Mesenchymal stem cell (in vitro differentiated cells and primary cell): Measurements from ENCODE around the gene NCOA6.

ENCODE experiments used
- DNase-seq: peaks from one replicate; pipeline ENCODE4 v3.0.0-alpha.2; 2013
- H2AFZ ChIP-seq: one replicate; pipeline ENCODE4 v1.6.1; 2013; ENCODE audit warnings: low read depth, mild to moderate bottlenecking, control low read depth, inconsistent platforms, low read length, moderate library complexity
- H2AK5ac ChIP-seq: 2 replicates; pipeline ENCODE4 v1.6.1; 2013; ENCODE audit warnings: low read length, moderate library complexity, mild to moderate bottlenecking, inconsistent platforms; ENCODE audit not compliant: severe bottlenecking
- H2BK120ac ChIP-seq: one replicate; pipeline ENCODE4 v1.6.1; 2013; ENCODE audit warnings: low read depth, mild to moderate bottlenecking, inconsistent platforms, low read length, moderate library complexity
- H2BK12ac ChIP-seq, 2 experiments: one replicate each; pipeline ENCODE4 v1.6.1; 2013; ENCODE audit warnings: inconsistent platforms in 2 of 2, low read length in 2 of 2, mild to moderate bottlenecking in 2 of 2, moderate library complexity in 2 of 2, control low read depth in 1 of 2
- H2BK15ac ChIP-seq: one replicate; pipeline ENCODE4 v1.6.1; 2013; ENCODE audit warnings: mild to moderate bottlenecking, low read depth, inconsistent platforms; ENCODE audit not compliant: poor library complexity, severe bottlenecking
- H2BK5ac ChIP-seq: 2 replicates; pipeline ENCODE4 v1.6.1; 2013; ENCODE audit warnings: low read depth, mild to moderate bottlenecking, low read length, control low read depth, inconsistent platforms; ENCODE audit not compliant: poor library complexity, severe bottlenecking
- H3K14ac ChIP-seq, 2 experiments: one replicate each; pipeline ENCODE4 v1.6.1; 2013; ENCODE audit warnings: inconsistent platforms in 2 of 2, low read length in 2 of 2, control low read depth in 1 of 2, mild to moderate bottlenecking in 1 of 2, moderate library complexity in 1 of 2
- H3K18ac ChIP-seq, 2 experiments: one replicate each; pipeline ENCODE4 v1.6.1; 2013; ENCODE audit warnings: inconsistent platforms in 2 of 2, low read length in 2 of 2, control low read depth in 1 of 2, low read depth in 1 of 2, mild to moderate bottlenecking in 1 of 2
- H3K23ac ChIP-seq, 2 experiments: one replicate each; pipeline ENCODE4 v1.6.1; 2013; ENCODE audit warnings: inconsistent platforms in 2 of 2, low read length in 2 of 2, mild to moderate bottlenecking in 2 of 2, moderate library complexity in 2 of 2, control low read depth in 1 of 2
- H3K27ac ChIP-seq: 2 replicates; pipeline ENCODE4 v1.5.1; 2013; ENCODE audit warnings: mild to moderate bottlenecking, moderate library complexity, low read length, control low read depth, inconsistent platforms; ENCODE audit not compliant: poor library complexity, severe bottlenecking
- H3K27me3 ChIP-seq, 2 experiments: 2 replicates each; pipeline versions ENCODE4 v1.6.1 to v1.7.0; 2013; ENCODE audit warnings: low read length in 2 of 2, mild to moderate bottlenecking in 2 of 2, moderate library complexity in 2 of 2, control low read depth in 1 of 2, inconsistent platforms in 1 of 2; ENCODE audit not compliant: control insufficient read depth in 1 of 2, insufficient read depth in 1 of 2
- H3K36me3 ChIP-seq, 2 experiments: 2 replicates each; pipeline versions ENCODE4 v1.6.1 to v1.7.0; 2013; ENCODE audit warnings: low read length in 2 of 2, control low read depth in 1 of 2, inconsistent platforms in 1 of 2, low read depth in 1 of 2, mild to moderate bottlenecking in 1 of 2; ENCODE audit not compliant: insufficient read depth in 2 of 2, control insufficient read depth in 1 of 2
- H3K4ac ChIP-seq, 2 experiments: one replicate each; pipeline ENCODE4 v1.6.1; 2013; ENCODE audit warnings: inconsistent platforms in 2 of 2, low read length in 2 of 2, mild to moderate bottlenecking in 2 of 2, moderate library complexity in 2 of 2, control low read depth in 1 of 2, low read depth in 1 of 2
- H3K4me1 ChIP-seq: 2 replicates; pipeline ENCODE4 v1.6.1; 2013; ENCODE audit warnings: low read depth, low read length, control low read depth; ENCODE audit not compliant: control insufficient read depth, insufficient read depth
- H3K4me2 ChIP-seq: 2 replicates; pipeline ENCODE4 v1.6.1; 2013; ENCODE audit warnings: low read length, mild to moderate bottlenecking, inconsistent platforms; ENCODE audit not compliant: poor library complexity, severe bottlenecking
- H3K4me3 ChIP-seq, 2 experiments: 2 replicates each; pipeline versions ENCODE4 v1.5.1 to v1.7.0; 2013; ENCODE audit warnings: low read length in 2 of 2, mild to moderate bottlenecking in 2 of 2, control low read depth in 1 of 2, low read depth in 1 of 2; ENCODE audit not compliant: insufficient read depth in 1 of 2
- H3K79me1 ChIP-seq: replicated peaks from 2 replicates; pipeline ENCODE4 v1.6.1; 2013; ENCODE audit warnings: mild to moderate bottlenecking, control low read depth, low read length, inconsistent platforms; ENCODE audit not compliant: poor library complexity, severe bottlenecking
- H3K9ac ChIP-seq: 2 replicates; pipeline ENCODE4 v1.7.0; 2013; ENCODE audit warnings: mild to moderate bottlenecking, low read length, moderate library complexity
- H3K9me3 ChIP-seq: 2 replicates; pipeline ENCODE4 v1.7.0; 2013; ENCODE audit warnings: mild to moderate bottlenecking, low read length; ENCODE audit not compliant: control insufficient read depth
- H4K8ac ChIP-seq: one replicate; pipeline ENCODE4 v1.6.1; 2013; ENCODE audit warnings: inconsistent platforms, mild to moderate bottlenecking, low read length, moderate library complexity
- H4K91ac ChIP-seq: one replicate; pipeline ENCODE4 v1.6.1; 2013; ENCODE audit warnings: mild to moderate bottlenecking, low read length, inconsistent platforms
- WGBS: methylation state at CpG from one replicate; pipeline ENCODE4 v1.1.7; 2013; ENCODE audit warnings: mixed read lengths; 5-methylcytosine and 5-hydroxymethylcytosine counted together

NCOA6 gene

DNA sequence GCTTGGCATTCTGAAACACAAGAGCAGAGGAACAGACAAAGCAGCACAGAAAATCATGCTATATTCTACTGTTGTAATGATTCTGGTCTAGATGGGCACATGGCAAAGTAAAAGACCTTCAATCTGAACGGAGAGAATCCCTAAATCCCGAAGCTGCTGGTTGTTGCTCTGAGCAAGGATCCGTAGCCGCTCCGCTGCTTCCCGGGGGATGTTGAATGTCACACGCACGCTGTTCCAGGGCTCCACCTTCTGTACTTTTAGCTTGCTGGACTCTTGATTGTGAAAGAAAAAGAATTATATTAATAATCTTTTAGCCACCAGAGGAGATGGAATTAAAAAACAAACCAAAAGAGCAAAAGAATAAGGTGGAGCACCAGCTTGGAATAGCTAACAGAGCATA, 49.3 kb downstream of the NCOA6 start:
- H3K27me3 ChIP-seq: no peaks in the 10 kb centered on the region
- H3K4me1 ChIP-seq: peaks cover 7% of the 10 kb centered on the region
- peaks cover 23% of the 10 kb centered on the region for H3K79me1 ChIP-seq
- no peak overlapping the region for H3K4me2 ChIP-seq
- H3K36me3 ChIP-seq: peaks cover 18 to 59% of the 10 kb centered on the region in 2 experiments
- no peak overlapping the region for H3K18ac ChIP-seq
- no peak overlapping the region for H3K23ac ChIP-seq
- no peak overlapping the region for H2BK5ac ChIP-seq
- H2AK5ac ChIP-seq: no peak overlapping the region
- H4K91ac ChIP-seq: no peak overlapping the region
- no peak overlapping the region for H3K4me3 ChIP-seq
- no peak overlapping the region for H2BK12ac ChIP-seq
- H2BK120ac ChIP-seq: no peak overlapping the region
- H2AFZ ChIP-seq: no peak overlapping the region
- no peak overlapping the region for H2BK15ac ChIP-seq
- 96% methylated on average over 6 of the region's 8 CpGs for WGBS
- H3K9ac ChIP-seq: no peak overlapping the region
- DNase-seq: no peak
- H3K27ac ChIP-seq: no peak overlapping the region
- no peak overlapping the region for H3K14ac ChIP-seq
- H4K8ac ChIP-seq: no peak overlapping the region
- H3K4ac ChIP-seq: no peak overlapping the region
- no peaks in the 10 kb centered on the region for H3K9me3 ChIP-seq

DNA sequence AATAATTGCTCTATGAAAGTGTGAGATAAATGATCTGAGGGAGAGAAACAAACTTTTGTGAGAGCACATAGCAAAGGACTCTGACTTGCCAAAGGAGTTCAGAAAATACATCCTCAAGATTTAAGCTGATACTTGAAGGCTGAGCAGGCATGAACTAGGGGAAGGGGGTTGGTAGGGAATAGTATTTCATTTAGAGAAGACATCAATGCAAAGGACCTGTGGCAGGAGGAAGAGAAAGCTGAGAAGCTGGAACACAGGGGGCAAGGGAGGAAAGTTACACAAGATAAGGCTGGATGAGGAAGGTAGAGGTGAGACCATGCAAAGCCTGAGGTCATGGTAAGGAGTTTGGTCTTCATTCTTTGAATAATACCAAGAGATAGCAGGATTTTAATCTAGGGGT, 50.6 kb downstream of the NCOA6 start:
- H2BK12ac ChIP-seq: no peak overlapping the region
- H3K4me1 ChIP-seq: peaks cover 12% of the 10 kb centered on the region
- no peak for DNase-seq
- H3K79me1 ChIP-seq: peaks cover 24% of the 10 kb centered on the region
- H3K27me3 ChIP-seq: no peaks in the 10 kb centered on the region
- H3K18ac ChIP-seq: no peak overlapping the region
- no peak overlapping the region for H2BK15ac ChIP-seq
- H2BK5ac ChIP-seq: no peak overlapping the region
- H4K8ac ChIP-seq: no peak overlapping the region
- H4K91ac ChIP-seq: no peak overlapping the region
- H2BK120ac ChIP-seq: no peak overlapping the region
- no peak overlapping the region for H3K9ac ChIP-seq
- H3K4ac ChIP-seq: no peak overlapping the region
- no peak overlapping the region for H2AK5ac ChIP-seq
- no peak overlapping the region for H3K23ac ChIP-seq
- H3K4me2 ChIP-seq: no peak overlapping the region
- H3K9me3 ChIP-seq: no peaks in the 10 kb centered on the region
- no peak overlapping the region for H3K27ac ChIP-seq
- peaks cover 21 to 51% of the 10 kb centered on the region in 2 experiments for H3K36me3 ChIP-seq
- H3K14ac ChIP-seq: no peak overlapping the region
- no peak overlapping the region for H2AFZ ChIP-seq
- no peak overlapping the region for H3K4me3 ChIP-seq

DNA sequence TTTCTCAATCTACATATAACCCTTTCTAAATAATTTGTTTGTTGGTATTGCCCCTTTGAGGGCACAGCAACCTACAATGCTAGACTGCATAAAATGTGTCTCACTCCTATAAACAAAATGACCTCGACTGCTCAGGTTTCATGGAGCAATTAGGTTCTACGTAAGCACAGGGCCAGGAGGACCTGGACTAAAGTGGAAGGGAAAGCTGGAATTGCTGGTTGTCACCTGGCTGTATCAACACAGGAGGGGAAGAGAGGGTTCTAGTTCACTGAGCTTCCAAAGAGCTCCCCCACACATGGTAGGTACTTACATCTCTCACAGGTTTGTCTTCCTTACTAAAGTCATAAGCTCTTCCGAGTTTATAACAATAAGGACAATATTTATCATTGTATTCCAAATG, 51.0 kb downstream of the NCOA6 start:
- no peak overlapping the region for H3K14ac ChIP-seq
- no peak overlapping the region for H3K18ac ChIP-seq
- no peak overlapping the region for H2BK15ac ChIP-seq
- no peak overlapping the region for H4K91ac ChIP-seq
- no peak overlapping the region for H3K23ac ChIP-seq
- no peak overlapping the region for H2AK5ac ChIP-seq
- WGBS: 83% methylated on average over 2 of the region's 3 CpGs
- no peak for DNase-seq
- H2BK120ac ChIP-seq: no peak overlapping the region
- no peaks in the 10 kb centered on the region for H3K27me3 ChIP-seq
- H2AFZ ChIP-seq: no peak overlapping the region
- no peak overlapping the region for H3K4ac ChIP-seq
- peaks cover 12% of the 10 kb centered on the region for H3K4me1 ChIP-seq
- H3K79me1 ChIP-seq: peaks cover 24% of the 10 kb centered on the region
- peaks cover 21 to 46% of the 10 kb centered on the region in 2 experiments for H3K36me3 ChIP-seq
- no peak overlapping the region for H2BK12ac ChIP-seq
- no peaks in the 10 kb centered on the region for H3K9me3 ChIP-seq
- H3K4me2 ChIP-seq: no peak overlapping the region
- no peak overlapping the region for H3K4me3 ChIP-seq
- no peak overlapping the region for H4K8ac ChIP-seq
- no peak overlapping the region for H3K27ac ChIP-seq
- H3K9ac ChIP-seq: no peak overlapping the region
- no peak overlapping the region for H2BK5ac ChIP-seq

DNA sequence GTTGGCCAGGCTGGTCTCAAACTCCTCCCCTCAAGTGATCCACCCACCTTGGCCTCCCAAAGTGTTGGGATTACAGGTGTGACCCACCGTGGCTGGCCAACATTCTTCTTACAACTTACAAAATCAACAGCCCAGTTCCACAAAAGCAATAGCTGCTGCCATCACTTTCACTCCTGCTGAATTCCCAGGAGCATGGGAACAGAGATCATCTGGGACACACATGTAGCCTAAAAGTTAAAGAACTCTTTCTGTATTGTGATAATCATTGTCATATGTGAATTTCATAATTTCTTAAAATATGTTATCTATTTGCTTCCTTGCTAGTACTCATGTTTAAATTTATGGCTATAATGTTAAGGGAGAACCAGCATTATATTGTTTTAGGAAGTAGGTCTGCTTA, 51.7 kb downstream of the NCOA6 start:
- Histone ChIP-seq H3K4ac (no peak overlapping the region), H3K4me3 (no peak overlapping the region), H3K79me1 (peaks cover 26% of the 10 kb centered on the region), H3K9ac (no peak overlapping the region), H2BK5ac (no peak overlapping the region), H3K18ac (no peak overlapping the region), H3K9me3 (no peaks in the 10 kb centered on the region), H2AFZ (no peak overlapping the region), H4K91ac (no peak overlapping the region), H3K4me2 (no peak overlapping the region), H2BK12ac (no peak overlapping the region), H3K36me3 (peaks cover 24 to 49% of the 10 kb centered on the region in 2 experiments), H4K8ac (no peak overlapping the region), H2BK120ac (no peak overlapping the region), H3K23ac (no peak overlapping the region), H3K14ac (no peak overlapping the region), H2AK5ac (no peak overlapping the region), H2BK15ac (no peak overlapping the region), H3K27ac (no peak overlapping the region), H3K27me3 (no peaks in the 10 kb centered on the region), H3K4me1 (peaks cover 11% of the 10 kb centered on the region)
- DNase-seq: no peak
- 100% methylated on average over 1 of the region's 1 CpG for WGBS
